SU-DHL-6 (cell line): ENCODE measurements around the gene NEB.

ENCODE experiments used
- H2AFZ ChIP-seq: fragments of 200-600 bp; sonication (generic); 2 replicates; pipeline ENCODE4 v1.6.1; 2014; ENCODE audit warnings: low read depth, mild to moderate bottlenecking, moderate library complexity, mixed read lengths, antibody characterized with exemption, low read length; ENCODE audit not compliant: severe bottlenecking
- H3F3A ChIP-seq: fragments of 200-600 bp; shearing (Covaris generic); 2 replicates; pipeline ENCODE4 v1.6.0; 2016; ENCODE audit warnings: antibody characterized with exemption, mild to moderate bottlenecking; ENCODE audit not compliant: insufficient read depth
- H3K27ac ChIP-seq: fragments of 200-600 bp; sonication (generic); 2 replicates; pipeline ENCODE4 v1.5.1; 2016; ENCODE audit warnings: low read depth, mild to moderate bottlenecking, low read length, moderate library complexity, mixed read lengths
- H3K27me3 ChIP-seq: fragments of 200-600 bp; sonication (generic), shearing (Covaris generic); 2 replicates; pipeline ENCODE4 v1.6.0; 2014; ENCODE audit warnings: mild to moderate bottlenecking, low read length
- H3K36me3 ChIP-seq: fragments of 200-600 bp; sonication (generic); 2 replicates; pipeline ENCODE4 v1.6.1; 2014; ENCODE audit warnings: mild to moderate bottlenecking, low read length, mixed read lengths
- H3K4me2 ChIP-seq: fragments of 300-600, 200-600 bp; shearing (Covaris generic), sonication (generic); 2 replicates; pipeline ENCODE4 v1.6.0; 2014; ENCODE audit warnings: low read length, low read depth, mild to moderate bottlenecking; ENCODE audit not compliant: poor library complexity, severe bottlenecking
- H3K4me3 ChIP-seq: fragments of 200-600 bp; sonication (generic); 2 replicates; pipeline ENCODE4 v1.5.1; 2014; ENCODE audit warnings: antibody characterized with exemption, low read length, mild to moderate bottlenecking, mixed read lengths; ENCODE audit not compliant: insufficient read depth, poor library complexity, severe bottlenecking
- H3K79me2 ChIP-seq: fragments of 200-600 bp; sonication (generic); 2 replicates; pipeline ENCODE4 v1.6.1; 2014; ENCODE audit warnings: mild to moderate bottlenecking, low read length, moderate library complexity; ENCODE audit not compliant: insufficient read depth
- H3K9ac ChIP-seq: fragments of 200-600 bp; sonication (generic); 2 replicates; pipeline ENCODE4 v1.7.0; 2014; ENCODE audit warnings: mild to moderate bottlenecking, low read length
- H3K9me2 ChIP-seq: fragments of 200-600 bp; sonication (generic); replicated peaks from 2 replicates; pipeline ENCODE4 v1.6.1; 2014; ENCODE audit warnings: low read length; ENCODE audit not compliant: insufficient read depth
- H3K9me3 ChIP-seq: fragments of 200-600 bp; sonication (generic); 2 replicates; pipeline ENCODE4 v1.6.1; 2014; ENCODE audit warnings: low read length, mixed read lengths; ENCODE audit not compliant: insufficient read depth
- H4K20me1 ChIP-seq: fragments of 200-600 bp; sonication (generic); 2 replicates; pipeline ENCODE4 v1.6.1; 2014; ENCODE audit warnings: low read depth, mild to moderate bottlenecking, antibody characterized with exemption, low read length, moderate library complexity, mixed read lengths
- EZH2phosphoT487 ChIP-seq: fragments of 200-600 bp; sonication (generic), shearing (Covaris generic); conservative IDR thresholded peaks from 2 replicates; pipeline ENCODE4 v1.6.1; 2018; ENCODE audit warnings: mild to moderate bottlenecking, antibody characterized with exemption, low read length, moderate library complexity, mixed read lengths
- TF ChIP-seq, protein P1 (sequence below): fragments of 200-600 bp; sonication (generic); IDR thresholded peaks from one replicate; pipeline ENCODE4 v1.5.1; 2017; ENCODE audit warnings: antibody characterized with exemption, mild to moderate bottlenecking, low read length, moderate library complexity; ENCODE audit not compliant: insufficient read depth, poor library complexity, severe bottlenecking

NEB gene

DNA sequence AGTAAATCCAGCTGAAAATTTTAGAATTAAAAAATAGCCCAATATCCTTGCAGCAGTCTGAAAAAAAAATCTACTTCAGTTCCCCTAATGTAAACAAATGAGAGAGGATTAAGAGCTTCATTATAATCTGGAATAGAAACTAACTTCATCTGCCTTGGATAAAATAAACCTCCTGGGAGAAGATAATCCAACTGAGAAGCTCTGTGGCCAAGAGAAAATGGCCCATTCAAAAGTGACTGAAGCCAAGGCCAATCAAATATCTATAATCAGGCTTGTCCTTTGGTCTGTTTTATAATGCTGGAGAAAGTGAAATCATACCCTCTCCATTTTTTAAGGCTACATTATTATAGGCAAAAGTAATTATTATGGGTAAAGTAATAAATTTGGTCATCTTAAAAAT is 110.0 kb downstream of the NEB start:
- H3K4me3 ChIP-seq: no peak overlapping the region
- H3K36me3 ChIP-seq: no peaks in the 10 kb centered on the region
- no peaks in the 10 kb centered on the region for H3F3A ChIP-seq
- H3K9me2 ChIP-seq: no peaks in the 10 kb centered on the region
- H3K79me2 ChIP-seq: no peaks in the 10 kb centered on the region
- H3K27ac ChIP-seq: no peak overlapping the region
- H3K27me3 ChIP-seq: no peaks in the 10 kb centered on the region
- no peak overlapping the region for H3K9ac ChIP-seq
- H4K20me1 ChIP-seq: no peaks in the 10 kb centered on the region
- no peak overlapping the region for H3K4me2 ChIP-seq
- TF ChIP-seq, protein P1, sequence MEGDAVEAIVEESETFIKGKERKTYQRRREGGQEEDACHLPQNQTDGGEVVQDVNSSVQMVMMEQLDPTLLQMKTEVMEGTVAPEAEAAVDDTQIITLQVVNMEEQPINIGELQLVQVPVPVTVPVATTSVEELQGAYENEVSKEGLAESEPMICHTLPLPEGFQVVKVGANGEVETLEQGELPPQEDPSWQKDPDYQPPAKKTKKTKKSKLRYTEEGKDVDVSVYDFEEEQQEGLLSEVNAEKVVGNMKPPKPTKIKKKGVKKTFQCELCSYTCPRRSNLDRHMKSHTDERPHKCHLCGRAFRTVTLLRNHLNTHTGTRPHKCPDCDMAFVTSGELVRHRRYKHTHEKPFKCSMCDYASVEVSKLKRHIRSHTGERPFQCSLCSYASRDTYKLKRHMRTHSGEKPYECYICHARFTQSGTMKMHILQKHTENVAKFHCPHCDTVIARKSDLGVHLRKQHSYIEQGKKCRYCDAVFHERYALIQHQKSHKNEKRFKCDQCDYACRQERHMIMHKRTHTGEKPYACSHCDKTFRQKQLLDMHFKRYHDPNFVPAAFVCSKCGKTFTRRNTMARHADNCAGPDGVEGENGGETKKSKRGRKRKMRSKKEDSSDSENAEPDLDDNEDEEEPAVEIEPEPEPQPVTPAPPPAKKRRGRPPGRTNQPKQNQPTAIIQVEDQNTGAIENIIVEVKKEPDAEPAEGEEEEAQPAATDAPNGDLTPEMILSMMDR: no peak
- TF ChIP-seq EZH2phosphoT487: no peak
- H3K9me3 ChIP-seq: no peaks in the 10 kb centered on the region
- H2AFZ ChIP-seq: no peak overlapping the region

DNA sequence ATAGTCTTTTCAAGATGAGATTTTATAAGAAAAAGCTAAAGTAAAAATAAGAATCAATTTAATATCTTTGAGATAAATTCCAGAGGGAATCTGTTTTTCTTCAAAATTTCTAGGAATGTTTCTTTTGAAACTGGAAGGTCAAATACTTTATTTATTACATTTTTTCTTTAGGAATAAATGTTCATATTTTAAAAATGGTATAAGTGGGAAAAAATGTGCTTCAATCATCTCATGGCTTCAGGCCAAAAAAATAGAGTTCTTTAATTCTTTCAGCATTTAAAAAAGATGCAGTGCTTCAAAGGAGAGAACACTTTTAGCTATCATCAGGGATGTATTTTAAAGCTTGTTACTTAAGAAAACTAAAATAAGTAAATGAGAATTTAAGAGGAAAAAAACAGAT is 110.6 kb downstream of the NEB start:
- TF ChIP-seq, protein P1: no peak
- TF ChIP-seq EZH2phosphoT487: no peak
- no peak overlapping the region for H3K27ac ChIP-seq

DNA sequence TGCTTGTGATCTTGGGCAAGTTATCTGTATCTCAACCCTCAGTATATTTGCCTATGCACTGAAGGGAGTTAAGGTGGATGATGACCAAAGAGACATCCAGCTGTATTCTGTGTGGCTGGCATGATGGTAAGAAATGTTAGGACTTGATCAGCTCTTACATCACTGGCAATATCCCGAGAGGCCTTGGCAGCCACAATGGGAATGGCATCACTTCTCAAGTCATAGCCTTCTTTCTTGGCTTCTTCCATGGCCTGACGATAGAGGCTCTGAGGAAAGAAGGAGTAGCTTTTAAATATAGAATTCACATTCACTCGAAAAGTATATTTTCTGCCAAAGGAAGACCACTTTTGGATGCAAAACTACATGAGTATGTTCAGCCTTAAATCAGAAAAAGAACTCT is 113.5 kb downstream of the NEB start:
- Histone ChIP-seq H3K9me3 (no peaks in the 10 kb centered on the region), H3F3A (no peaks in the 10 kb centered on the region), H3K27me3 (no peaks in the 10 kb centered on the region), H3K9ac (no peak overlapping the region), H3K79me2 (no peaks in the 10 kb centered on the region), H3K4me3 (no peak overlapping the region), H3K4me2 (no peak overlapping the region), H3K27ac (no peak overlapping the region), H2AFZ (no peak overlapping the region), H3K36me3 (no peaks in the 10 kb centered on the region), H3K9me2 (no peaks in the 10 kb centered on the region), H4K20me1 (no peaks in the 10 kb centered on the region)
- TF ChIP-seq EZH2phosphoT487: no peak
- TF ChIP-seq, protein P1: no peak

More for the DNA sequence above, 110.6 kb downstream of the NEB start:
- H3K4me3 ChIP-seq: no peak overlapping the region
- no peak overlapping the region for H3K4me2 ChIP-seq
- no peaks in the 10 kb centered on the region for H3K9me3 ChIP-seq
- no peaks in the 10 kb centered on the region for H3K27me3 ChIP-seq
- no peak overlapping the region for H2AFZ ChIP-seq
- no peaks in the 10 kb centered on the region for H3K36me3 ChIP-seq
- H3K9ac ChIP-seq: no peak overlapping the region
- no peaks in the 10 kb centered on the region for H4K20me1 ChIP-seq
- no peaks in the 10 kb centered on the region for H3K9me2 ChIP-seq
- no peaks in the 10 kb centered on the region for H3F3A ChIP-seq
- no peaks in the 10 kb centered on the region for H3K79me2 ChIP-seq
